Stimulated activated CD8-positive, alpha-beta memory T cell treated with anti-CD3 and anti-CD28 coated beads, Interleukin-12 subunit alpha, Interleukin-12 subunit beta, amount 100 ng/mL, for 4 hours (primary cell): ENCODE results near the gene AKAP8.

Experiments used
- DNase-seq: peaks from one replicate; pipeline ENCODE4 v3.0.0-alpha.2; 2020; ENCODE audit warnings: low read depth

The AKAP8 gene

DNA sequence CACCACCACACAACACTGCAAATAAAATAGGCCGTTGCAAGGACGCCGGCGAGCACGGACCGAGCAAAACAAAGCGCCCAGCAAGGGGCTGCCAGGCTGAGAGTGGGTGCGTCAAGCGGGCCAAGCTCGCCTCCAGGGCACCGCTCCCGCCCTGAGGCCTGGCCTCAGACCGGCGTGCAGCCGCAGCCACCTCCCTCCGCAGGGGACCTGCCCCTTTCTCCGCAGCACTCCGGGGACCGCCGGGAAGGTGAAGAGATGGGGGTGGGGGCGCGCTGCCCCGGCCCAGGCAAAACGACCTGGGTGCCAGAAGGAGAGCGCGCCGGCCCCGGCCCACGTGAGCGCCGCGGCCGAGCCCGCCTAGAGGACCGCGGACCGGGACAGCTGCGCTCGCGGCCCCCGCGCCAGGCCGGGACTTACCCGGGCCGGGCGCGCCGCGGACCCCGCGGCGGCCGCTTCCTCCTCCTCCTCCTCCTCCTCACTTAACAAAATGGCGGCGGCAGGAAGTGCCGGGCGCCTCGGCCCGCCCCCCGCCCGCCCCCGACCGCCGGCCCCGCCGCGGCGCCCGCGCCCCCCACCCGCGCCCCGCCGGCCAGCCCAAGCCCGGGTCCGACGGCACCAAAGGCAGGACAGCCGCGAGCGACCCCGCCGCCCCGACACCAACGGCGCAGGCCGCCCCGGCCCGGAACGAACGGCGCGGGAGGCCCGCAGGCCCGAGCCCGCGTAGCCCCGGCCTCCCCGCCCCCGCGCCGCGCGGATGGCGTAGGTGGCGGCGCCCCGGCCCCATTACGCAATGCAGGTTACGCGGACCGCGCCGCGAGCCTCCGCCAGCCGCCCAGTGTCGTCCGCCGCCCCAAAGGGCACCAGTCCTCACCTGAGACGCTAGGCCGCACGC, 47.9 kb downstream of the AKAP8 start:
- peak; percentile 61 for DNase-seq

- DNase-seq: no peak
These were observed 48.7 kb downstream of the AKAP8 start for GRCh38 chr19:15330801-15331418.

GRCh38 chr19:15328312-15328711, 51.3 kb downstream of the AKAP8 start:
- DNase-seq: no peak

DNA sequence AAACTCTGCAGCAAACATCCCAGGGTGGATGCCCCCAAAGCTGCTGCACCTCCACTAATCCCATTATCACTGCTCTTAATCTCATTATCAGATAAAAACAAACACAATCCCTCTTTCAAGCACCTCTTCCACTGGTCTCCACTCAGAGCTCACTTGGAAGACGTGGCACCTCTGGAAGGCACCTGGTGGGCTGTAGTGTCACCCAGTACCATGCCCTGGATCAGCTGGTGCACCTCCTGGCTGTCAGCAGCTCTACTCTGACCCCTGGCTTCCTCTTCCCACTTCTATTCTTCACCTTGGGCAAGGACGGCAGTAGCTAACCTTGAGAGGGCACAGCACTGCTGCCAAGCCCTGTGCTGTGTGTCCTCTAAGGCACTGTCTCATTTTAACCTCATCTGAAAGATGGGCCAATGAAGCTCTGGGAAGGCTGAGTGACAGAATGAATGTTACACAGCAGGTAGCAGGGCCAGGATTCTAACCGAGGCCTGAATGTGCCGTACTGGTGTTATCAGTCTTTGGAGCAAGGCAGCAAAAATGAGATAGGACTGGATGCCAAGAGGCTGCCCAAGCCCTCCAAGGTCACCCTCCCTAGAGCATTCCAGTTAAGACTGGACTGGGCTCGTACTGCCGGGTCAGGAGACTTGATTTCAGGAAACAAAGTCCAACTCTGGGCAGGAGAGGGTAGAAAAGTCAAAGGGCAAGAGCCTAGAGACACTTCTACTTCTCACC, 54.6 kb downstream of the AKAP8 start:
- DNase-seq: no peak

DNA sequence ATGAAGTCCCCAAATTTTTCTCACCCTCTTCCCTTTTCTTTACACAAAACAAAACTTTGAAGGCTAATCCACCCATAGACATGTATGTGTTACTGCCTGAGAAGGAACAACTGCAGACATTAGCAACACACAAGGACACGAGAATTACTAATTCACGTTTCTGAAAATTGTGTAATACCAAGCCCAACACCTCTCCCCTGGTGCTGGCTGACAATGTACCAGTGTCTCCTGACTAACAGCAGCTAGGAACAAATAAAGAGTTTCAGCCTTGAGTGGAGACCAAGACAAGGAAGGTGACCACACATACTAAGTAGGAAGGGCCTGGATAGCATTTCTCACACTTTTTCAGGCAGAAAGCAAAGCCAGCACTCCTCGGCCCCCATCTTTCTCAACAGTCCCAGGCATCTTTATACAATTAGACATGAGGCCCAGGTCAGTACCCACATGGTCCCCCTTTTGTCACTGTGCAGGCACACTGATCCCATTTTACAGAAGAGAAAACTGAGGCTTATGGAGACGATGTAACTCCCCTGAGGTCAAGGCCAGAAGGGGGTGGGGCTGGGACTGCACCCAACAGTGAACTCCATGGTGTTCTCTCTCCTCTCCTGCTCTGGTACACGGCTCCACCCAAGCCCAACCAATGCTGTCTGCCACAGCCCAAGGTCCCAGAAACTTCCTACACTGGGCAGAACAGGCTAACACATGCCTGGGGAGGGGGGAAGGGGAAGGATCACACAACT, 55.9 kb downstream of the AKAP8 start:
- DNase-seq: no peak

- DNase-seq: no peak
These were observed 57.8 kb downstream of the AKAP8 start for GRCh38 chr19:15321739-15322138.

DNA sequence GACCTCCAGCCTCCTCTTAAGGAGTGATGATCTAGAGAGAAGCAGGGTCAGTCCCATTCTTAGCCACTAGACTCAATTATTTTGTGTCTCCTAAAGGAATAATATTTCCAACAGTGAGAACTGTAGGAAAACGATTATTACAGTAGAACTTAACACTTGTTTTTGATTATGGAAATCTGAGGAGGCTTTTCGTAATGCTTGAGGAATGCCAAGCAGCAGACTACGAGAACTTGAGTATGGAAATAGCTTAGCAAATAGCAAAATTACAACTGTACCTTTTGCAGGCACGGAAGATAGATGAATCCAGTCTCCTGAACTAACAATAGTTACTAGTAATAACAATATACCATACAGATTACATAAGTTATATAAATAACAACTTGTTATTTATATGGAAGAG, 59.5 kb downstream of the AKAP8 start:
- DNase-seq: no peak

DNA sequence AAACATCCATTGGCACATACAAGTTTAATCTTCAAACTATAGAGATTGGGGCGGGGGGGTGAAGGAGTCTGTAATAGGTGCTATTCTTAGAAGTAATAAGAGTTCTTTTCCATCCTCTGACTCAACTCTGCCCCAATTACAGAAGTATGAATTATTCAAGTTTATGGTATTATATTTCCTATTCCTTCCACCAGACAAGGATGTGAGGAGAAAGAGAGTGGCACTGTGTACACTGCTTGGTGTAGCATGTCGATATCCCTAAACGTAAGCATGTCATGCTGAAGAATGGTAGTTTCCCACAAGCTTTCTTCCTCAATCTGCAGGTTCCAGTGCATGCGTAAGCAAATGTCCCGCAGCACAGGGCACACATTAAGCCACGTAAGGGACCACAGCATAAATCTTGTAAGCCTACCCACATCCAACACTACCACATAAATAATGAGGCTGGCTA, 61.3 kb downstream of the AKAP8 start:
- no peak for DNase-seq

- DNase-seq: no peak
These were observed 62.1 kb downstream of the AKAP8 start for GRCh38 chr19:15317392-15318071.

GRCh38 chr19:15316498-15316897, 63.1 kb downstream of the AKAP8 start:
- DNase-seq: no peak

DNA sequence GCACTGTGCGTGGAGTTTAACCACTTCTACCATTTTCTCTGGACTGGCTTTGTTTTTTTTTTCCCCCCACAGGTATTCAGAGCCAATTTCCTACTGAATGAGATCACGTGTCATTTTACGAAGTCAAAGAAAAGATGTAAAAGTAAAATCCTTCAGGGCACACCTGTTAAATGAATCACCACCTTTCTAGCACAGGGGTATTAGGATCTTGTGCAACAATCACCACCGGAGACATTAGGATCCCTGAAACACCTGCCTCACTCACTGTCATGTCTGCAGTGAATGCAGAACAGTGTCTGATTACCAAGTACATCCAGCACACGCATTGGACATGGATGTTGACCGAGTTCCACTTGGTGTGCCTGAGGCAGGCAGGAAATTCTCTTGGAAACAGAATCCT, 64.5 kb downstream of the AKAP8 start:
- DNase-seq: no peak

DNA sequence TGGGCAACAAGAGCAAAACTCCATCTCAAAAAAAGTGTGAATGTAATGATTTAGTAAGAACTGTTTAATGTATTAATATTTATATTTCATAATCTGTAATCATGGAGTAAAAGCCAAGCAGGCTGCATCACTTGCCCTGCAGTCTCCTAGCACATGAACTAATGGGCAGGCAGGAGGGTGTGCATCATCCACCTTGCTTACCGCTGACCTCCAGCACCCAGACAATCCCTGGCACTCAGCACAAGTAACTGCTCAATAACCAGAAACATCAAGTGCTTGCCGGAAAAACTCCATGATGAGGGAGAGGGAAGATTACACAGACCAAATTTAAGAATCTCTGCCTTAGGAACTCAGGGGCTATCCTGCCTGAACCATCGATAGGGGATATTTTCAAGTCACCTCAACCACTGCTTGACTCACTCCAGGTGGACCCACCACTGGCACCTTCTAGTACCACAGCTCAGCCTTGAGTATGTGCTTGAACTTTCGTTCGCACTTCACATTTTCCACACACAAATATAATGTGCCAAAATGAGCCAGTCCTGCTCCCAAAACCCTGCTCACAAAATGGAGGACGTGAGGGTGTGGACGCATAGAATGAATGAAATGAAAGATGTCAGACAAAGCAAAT, 65.8 kb downstream of the AKAP8 start:
- no peak for DNase-seq

- no peak for DNase-seq
These were observed 72.4 kb downstream of the AKAP8 start for GRCh38 chr19:15307169-15307568.

DNA sequence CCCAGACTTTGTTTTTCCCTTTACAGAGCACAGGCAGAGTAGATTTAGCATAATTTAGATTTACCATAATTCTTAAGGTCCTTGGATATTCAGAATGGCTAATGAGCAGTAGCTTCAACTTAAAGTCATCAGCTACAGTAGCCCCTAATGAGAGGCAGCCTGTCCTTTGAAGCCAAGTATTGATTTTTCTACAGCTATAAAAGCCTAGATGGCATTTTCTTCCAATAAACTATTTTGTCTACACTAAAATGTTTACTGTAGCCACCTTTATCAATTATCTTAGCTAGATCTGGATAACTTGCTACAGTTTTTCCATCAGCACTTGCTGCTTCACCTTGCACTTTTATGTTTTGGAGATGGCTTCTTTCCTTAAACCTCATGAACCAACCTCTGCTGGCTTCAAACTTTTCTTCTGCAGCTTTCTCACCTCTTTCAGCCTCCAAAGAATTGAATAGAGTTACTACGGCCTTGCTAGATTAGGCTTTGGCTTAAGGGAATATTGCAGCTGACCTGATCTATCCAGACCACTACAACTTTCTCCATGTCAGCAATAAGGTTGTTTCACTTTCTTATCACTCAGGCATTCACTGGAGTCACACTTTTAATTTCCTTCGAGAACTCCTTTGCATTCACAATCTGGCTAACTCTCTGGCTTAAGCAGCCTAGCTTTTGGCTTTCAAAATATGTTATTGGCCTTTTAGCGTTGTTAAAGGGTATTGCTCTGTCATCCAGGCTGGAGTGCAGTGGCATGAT, 73.8 kb downstream of the AKAP8 start:
- DNase-seq: no peak

- DNase-seq: no peak
These were observed 75.4 kb downstream of the AKAP8 start for GRCh38 chr19:15304140-15304705.
